ENCODE data around the gene CD4.
A peak's percentile ranks its signal among the peaks of the same experiment; 100 is the strongest.

CD4 gene

DNA sequence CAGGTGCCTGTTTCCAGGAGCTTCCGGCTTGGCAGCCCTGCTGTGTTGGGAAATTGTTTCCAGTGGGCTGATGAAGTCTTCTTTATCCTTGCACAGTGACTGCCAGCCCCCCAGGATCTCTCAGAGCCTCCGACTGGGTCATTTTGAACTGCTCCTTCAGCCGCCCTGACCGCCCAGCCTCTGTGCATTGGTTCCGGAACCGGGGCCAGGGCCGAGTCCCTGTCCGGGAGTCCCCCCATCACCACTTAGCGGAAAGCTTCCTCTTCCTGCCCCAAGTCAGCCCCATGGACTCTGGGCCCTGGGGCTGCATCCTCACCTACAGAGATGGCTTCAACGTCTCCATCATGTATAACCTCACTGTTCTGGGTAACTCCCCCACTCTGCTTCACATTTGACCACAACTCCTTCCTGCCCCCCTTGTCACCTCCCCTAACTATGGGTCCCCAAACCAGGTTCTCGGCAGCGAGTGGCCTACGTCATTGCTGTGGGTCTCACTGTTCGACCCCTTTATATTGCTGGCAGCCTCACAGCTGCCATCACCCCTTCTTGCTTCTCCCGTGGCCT, 14.7 kb upstream of the CD4 start:
- no peak for DNase-seq (ENCODE audit: low spot score)
- TF ChIP-seq, protein P1, sequence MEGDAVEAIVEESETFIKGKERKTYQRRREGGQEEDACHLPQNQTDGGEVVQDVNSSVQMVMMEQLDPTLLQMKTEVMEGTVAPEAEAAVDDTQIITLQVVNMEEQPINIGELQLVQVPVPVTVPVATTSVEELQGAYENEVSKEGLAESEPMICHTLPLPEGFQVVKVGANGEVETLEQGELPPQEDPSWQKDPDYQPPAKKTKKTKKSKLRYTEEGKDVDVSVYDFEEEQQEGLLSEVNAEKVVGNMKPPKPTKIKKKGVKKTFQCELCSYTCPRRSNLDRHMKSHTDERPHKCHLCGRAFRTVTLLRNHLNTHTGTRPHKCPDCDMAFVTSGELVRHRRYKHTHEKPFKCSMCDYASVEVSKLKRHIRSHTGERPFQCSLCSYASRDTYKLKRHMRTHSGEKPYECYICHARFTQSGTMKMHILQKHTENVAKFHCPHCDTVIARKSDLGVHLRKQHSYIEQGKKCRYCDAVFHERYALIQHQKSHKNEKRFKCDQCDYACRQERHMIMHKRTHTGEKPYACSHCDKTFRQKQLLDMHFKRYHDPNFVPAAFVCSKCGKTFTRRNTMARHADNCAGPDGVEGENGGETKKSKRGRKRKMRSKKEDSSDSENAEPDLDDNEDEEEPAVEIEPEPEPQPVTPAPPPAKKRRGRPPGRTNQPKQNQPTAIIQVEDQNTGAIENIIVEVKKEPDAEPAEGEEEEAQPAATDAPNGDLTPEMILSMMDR (IDR thresholded peaks at IDR 0.05; ENCODE audit: extremely low read depth, missing control alignments) = no peak

DNA sequence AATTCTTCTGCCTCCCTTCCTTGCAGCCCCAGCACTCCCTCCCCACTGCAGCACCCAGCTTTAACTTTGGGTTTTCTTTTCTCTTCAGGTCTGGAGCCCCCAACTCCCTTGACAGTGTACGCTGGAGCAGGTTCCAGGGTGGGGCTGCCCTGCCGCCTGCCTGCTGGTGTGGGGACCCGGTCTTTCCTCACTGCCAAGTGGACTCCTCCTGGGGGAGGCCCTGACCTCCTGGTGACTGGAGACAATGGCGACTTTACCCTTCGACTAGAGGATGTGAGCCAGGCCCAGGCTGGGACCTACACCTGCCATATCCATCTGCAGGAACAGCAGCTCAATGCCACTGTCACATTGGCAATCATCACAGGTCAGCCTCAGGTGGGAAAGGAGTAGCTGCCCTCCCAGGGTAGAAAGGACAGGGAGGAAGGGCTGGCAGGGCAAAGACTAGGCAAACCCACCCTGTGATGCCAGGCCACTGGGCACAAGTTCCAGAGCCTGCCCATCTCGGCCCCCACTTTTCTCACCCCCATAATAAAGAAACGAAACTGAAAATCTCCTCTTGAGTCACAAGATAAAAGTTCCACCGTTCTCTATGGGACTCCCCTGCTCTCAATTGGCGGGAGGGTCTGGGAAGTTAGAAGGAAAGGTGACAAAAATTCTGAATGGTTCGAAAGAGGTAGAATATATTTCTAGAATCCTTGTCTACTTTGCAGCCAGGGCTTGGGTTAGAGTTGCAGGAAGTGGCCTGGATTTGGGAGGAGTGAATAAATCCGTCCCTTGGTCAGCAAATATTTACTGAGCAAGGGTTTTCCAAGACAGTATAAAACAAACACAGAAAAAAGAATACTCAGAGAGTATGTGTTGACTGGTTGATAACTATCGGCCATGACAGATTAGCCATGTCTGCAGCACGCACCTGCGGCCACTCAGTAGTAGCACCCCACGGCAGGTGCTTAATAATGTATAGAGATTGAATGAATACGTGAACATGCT, 13.8 kb upstream of the CD4 start:
- TF ChIP-seq, protein P1 (IDR thresholded peaks at IDR 0.05; ENCODE audit: extremely low read depth, missing control alignments) = no peak
- no peak for DNase-seq (ENCODE audit: low spot score)

DNA sequence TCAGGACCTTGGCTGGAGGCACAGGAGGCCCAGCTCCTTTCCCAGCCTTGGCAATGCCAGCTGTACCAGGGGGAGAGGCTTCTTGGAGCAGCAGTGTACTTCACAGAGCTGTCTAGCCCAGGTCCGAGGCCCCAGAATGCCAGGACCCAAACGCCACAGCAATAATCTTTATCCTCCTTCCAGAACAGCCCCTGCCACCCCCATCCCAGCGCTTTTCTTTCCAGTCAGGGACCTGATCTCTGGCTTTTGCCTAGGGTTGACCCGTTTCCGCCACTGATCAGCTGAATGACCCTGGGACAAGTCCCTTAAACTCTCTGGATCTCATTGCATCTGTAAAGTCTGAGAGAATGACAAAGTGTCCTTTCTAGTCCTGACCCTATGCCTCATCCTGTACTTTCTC, 11.9 kb upstream of the CD4 start:
- TF ChIP-seq, protein P1 (IDR thresholded peaks at IDR 0.05; ENCODE audit: extremely low read depth, missing control alignments) = no peak
- no peak for DNase-seq (ENCODE audit: low spot score)

DNA sequence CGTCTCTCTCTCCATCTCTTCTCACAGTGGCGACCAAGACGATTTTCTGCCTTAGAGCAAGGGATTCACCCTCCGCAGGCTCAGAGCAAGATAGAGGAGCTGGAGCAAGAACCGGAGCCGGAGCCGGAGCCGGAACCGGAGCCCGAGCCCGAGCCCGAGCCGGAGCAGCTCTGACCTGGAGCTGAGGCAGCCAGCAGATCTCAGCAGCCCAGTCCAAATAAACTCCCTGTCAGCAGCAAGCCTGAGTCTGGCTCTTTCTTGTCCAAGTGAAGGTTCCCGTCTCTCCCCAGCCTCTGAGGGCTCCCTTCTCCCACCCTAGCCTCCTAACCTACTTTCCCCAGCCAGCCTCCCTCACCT, 11.1 kb upstream of the CD4 start:
- DNase-seq (ENCODE audit: low spot score) = no peak
- TF ChIP-seq, protein P1 (IDR thresholded peaks at IDR 0.05; ENCODE audit: extremely low read depth, missing control alignments) = no peak

DNA sequence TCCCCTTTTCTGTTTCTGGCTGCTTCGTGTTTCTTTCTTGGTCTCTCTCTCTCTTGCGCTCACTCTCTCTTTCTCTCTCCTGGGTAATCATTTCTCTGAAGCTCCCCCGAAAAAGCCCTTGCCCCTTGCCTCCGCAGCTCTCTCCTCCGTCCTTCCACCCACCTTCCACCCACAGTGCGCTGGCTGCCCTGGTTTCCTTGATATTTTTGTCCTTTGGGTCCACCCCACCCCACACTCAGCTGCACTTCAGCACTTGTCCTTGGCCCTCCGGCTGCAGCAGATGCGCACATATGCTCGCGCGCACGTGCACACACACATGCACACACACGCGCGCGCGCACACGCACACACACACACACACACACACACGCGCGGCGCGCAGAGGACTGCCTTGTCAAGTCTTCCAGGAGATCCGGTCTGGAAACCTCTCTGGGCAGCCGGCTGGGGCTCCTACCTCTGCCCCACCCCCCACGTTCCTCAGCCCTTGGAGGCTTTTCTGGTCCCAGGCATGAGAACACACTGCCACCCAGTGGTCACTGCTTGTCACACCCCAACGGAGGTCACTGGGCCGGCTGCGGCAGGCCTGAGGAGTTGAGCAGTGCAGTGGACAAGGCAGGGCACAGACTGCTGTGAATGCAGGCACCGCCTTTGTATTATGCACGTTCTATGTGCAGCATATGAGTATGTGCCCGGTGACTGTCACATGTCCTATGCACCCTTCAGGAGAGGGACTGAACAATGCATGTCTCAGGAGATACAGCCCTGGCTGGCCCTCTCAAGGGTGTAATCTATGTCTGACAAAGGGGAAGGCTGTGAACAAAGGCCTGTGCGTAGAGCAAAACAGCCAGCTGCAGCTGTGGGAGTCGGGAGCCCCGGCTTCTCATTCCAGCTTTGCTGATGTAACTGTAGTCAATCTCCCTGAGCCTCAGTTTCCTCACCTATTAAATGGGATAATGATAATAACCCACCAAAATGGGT, 10.5 kb upstream of the CD4 start:
- TF ChIP-seq, protein P1 (IDR thresholded peaks at IDR 0.05; ENCODE audit: extremely low read depth, missing control alignments) = peak; percentile 91
- peak; percentile 85 for DNase-seq (ENCODE audit: low spot score)

DNA sequence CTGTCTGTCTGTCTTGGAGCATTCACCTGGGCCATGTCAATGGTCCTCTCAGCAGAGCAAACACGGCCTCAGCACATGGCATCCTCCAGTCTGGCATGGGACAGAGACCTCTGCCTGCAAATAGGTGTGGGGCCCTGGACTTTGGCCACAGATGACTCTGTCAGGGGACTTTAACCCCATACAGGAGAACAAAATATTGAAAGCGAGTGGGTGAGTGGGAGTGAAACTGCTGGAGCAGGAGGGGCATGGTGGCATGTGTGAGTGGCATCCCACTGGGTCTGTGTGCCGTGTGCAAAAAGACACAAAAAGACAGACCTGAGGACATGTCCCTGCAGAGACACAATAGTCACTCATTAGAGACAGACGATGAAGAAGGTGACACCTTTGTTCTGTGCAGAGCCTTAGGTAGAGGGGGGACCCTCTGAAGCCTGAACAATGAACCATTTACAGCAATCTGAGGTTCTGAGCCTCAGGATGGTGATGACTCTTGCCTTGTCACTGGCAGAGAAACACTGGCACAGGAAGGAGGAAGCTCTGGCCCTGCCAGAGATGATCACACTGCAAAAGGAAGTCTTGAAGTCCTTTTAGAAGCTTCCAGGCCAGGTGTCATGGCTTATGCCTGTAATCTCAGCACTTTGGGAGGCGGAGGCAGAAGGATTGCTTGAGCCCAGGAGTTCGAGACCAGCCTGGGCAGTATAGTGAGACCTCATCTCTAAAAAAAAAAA, 9.5 kb upstream of the CD4 start:
- TF ChIP-seq, protein P1 (IDR thresholded peaks at IDR 0.05; ENCODE audit: extremely low read depth, missing control alignments) = no peak

More for the DNA sequence above, 9.5 kb upstream of the CD4 start:
- DNase-seq (ENCODE audit: low spot score) = no peak
